A673 (cell line): ENCODE measurements around the gene OR2H2. TPM values are rescaled to one million over a fixed set of nuclear protein-coding genes. Genes with fewer than 3 reads are reported as not detected.
A peak's percentile ranks its signal among the peaks of the same experiment; 100 is the strongest.

Source experiments
- BruUV-seq: library from RNA; stranded (reverse); fragments of 400-500 nt; replicated peaks from 2 replicates; lab custom pipeline; 2021; lab: Mats Ljungman, UMichigan
- CTCF ChIA-PET: fragments of 300-600 bp; sonication (Branson Sonifier 250); formaldehyde crosslinking; loops from one replicate; lab custom pipeline; 2022; ENCODE audit warnings: antibody characterized with exemption; lab: Charles Lee
- POLR2A ChIA-PET: fragments of 300-600 bp; sonication (Branson Sonifier 250); formaldehyde crosslinking; loops from one replicate; lab custom pipeline; 2022; ENCODE audit warnings: antibody characterized with exemption; ENCODE audit not compliant: low non-redundant PET; lab: Charles Lee
- DNase-seq: peaks from one replicate; pipeline ENCODE4 v3.0.0-alpha.2; 2015; ENCODE audit warnings: low spot score
- H3K27ac ChIP-seq: fragments of 200-600 bp; sonication (generic); 2 replicates; pipeline ENCODE4 v1.5.1; 2016; ENCODE audit warnings: mixed run types, low read depth, mild to moderate bottlenecking, mixed read lengths, antibody characterized with exemption, low read length; ENCODE audit not compliant: poor library complexity, severe bottlenecking
- H3K27me3 ChIP-seq: fragments of 200-600 bp; sonication (generic); replicated peaks from 2 replicates; pipeline ENCODE4 v1.6.1; 2017; ENCODE audit warnings: mixed run types, low read depth, mild to moderate bottlenecking, mixed read lengths, antibody characterized with exemption, low read length; ENCODE audit not compliant: insufficient read depth, poor library complexity
- H3K36me3 ChIP-seq: fragments of 200-600 bp; sonication (generic); 2 replicates; pipeline ENCODE4 v1.6.1; 2016; ENCODE audit warnings: mixed run types, mild to moderate bottlenecking, mixed read lengths, antibody characterized with exemption, low read length; ENCODE audit not compliant: insufficient read depth, poor library complexity, severe bottlenecking
- H3K4me1 ChIP-seq: fragments of 200-600 bp; sonication (generic); 2 replicates; pipeline ENCODE4 v1.6.1; 2017; ENCODE audit warnings: mixed run types, mild to moderate bottlenecking, mixed read lengths, antibody characterized with exemption, low read length; ENCODE audit not compliant: insufficient read depth, poor library complexity, severe bottlenecking
- H3K4me3 ChIP-seq: fragments of 200-600 bp; sonication (generic); 2 replicates; pipeline ENCODE4 v1.5.1; 2016; ENCODE audit warnings: low read depth, mixed run types, mild to moderate bottlenecking, mixed read lengths, low read length; ENCODE audit not compliant: poor library complexity, severe bottlenecking
- H3K9me3 ChIP-seq: fragments of 200-600 bp; sonication (generic); 2 replicates; pipeline ENCODE4 v1.6.1; 2016; ENCODE audit warnings: mixed run types, low read depth, mild to moderate bottlenecking, mixed read lengths, antibody characterized with exemption, low read length; ENCODE audit not compliant: poor library complexity, severe bottlenecking
- EZH2 ChIP-seq: fragments of 200-600 bp; sonication (generic); IDR thresholded peaks from 2 replicates; pipeline ENCODE4 v1.6.1; 2017; ENCODE audit warnings: borderline replicate concordance, low read depth, mild to moderate bottlenecking, mixed read lengths, antibody characterized with exemption, low read length; ENCODE audit not compliant: poor library complexity, severe bottlenecking
- intact Hi-C: fragments of 100-400 bp; cut with micrococcal nuclease; formaldehyde crosslinking; loops from one replicate; pipeline ENCODE4 v1.10.0; 2022; ENCODE audit not compliant: unreplicated experiment
- total RNA-seq: library from RNA; stranded (reverse); gene quantifications from 2 replicates; pipeline ENCODE4 v1.2.3, GENCODE V29; 2021
- TF ChIP-seq, protein P1 (sequence below): fragments of 300-800, 200-600 bp; sonication (generic); conservative IDR thresholded peaks from 2 replicates; pipeline ENCODE4 v1.5.1; 2017; ENCODE audit warnings: low read depth, mild to moderate bottlenecking, antibody characterized with exemption, low read length, moderate library complexity, mixed read lengths

Gene OR2H2
- total RNA-seq, 1 experiment from 2014 or later: not detected

DNA sequence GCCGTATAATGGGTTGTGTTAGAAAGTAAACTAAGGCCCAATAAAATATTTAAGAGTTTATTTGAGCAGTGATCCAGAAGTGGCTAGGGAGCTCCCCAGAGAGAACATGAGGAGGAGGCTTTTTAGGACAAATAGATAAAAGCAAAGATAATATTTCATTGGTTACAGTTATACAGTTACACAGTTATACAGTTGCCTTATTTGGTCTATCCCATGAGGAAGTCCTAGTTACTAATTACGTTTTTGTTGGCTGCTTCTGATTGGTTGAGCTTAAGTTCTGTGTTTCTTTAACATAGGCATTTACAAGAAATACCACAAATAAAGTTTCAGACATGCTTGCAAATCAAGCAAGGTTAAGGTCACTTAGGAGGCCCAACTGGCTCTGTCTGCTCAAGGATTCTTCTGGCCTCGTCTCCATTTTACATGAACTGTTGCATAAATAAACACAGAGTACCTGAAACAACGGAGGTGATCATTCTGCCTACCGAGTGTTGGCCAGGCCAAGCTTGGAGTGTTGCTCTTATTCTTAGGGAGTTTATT lies 32.3 kb upstream of the OR2H2 start:
- Histone ChIP-seq H3K27me3 (peaks cover 97% of the 10 kb centered on the region), H3K4me3 (no peak overlapping the region)
- CTCF ChIA-PET: no interaction called here

DNA sequence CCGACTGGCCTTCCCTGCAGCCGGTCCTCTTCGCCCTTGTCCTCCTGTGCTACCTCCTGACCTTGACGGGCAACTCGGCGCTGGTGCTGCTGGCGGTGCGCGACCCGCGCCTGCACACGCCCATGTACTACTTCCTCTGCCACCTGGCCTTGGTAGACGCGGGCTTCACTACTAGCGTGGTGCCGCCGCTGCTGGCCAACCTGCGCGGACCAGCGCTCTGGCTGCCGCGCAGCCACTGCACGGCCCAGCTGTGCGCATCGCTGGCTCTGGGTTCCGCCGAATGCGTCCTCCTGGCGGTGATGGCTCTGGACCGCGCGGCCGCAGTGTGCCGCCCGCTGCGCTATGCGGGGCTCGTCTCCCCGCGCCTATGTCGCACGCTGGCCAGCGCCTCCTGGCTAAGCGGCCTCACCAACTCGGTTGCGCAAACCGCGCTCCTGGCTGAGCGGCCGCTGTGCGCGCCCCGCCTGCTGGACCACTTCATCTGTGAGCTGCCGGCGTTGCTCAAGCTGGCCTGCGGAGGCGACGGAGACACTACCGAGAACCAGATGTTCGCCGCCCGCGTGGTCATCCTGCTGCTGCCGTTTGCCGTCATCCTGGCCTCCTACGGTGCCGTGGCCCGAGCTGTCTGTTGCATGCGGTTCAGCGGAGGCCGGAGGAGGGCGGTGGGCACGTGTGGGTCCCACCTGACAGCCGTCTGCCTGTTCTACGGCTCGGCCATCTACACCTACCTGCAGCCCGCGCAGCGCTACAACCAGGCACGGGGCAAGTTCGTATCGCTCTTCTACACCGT lies 31.5 kb upstream of the OR2H2 start:
- intact Hi-C loops: no loop called here
- Histone ChIP-seq H3K36me3 (no peaks in the 10 kb centered on the region), H3K27me3 (peaks cover 91% of the 10 kb centered on the region), H3K27ac (no peak overlapping the region), H3K9me3 (no peaks in the 10 kb centered on the region), H3K4me1 (no peaks in the 10 kb centered on the region), H3K4me3 (peak overlapping the region; percentile 8)
- POLR2A ChIA-PET: no interaction called here
- peak; percentile 83 for TF ChIP-seq EZH2
- TF ChIP-seq, protein P1, sequence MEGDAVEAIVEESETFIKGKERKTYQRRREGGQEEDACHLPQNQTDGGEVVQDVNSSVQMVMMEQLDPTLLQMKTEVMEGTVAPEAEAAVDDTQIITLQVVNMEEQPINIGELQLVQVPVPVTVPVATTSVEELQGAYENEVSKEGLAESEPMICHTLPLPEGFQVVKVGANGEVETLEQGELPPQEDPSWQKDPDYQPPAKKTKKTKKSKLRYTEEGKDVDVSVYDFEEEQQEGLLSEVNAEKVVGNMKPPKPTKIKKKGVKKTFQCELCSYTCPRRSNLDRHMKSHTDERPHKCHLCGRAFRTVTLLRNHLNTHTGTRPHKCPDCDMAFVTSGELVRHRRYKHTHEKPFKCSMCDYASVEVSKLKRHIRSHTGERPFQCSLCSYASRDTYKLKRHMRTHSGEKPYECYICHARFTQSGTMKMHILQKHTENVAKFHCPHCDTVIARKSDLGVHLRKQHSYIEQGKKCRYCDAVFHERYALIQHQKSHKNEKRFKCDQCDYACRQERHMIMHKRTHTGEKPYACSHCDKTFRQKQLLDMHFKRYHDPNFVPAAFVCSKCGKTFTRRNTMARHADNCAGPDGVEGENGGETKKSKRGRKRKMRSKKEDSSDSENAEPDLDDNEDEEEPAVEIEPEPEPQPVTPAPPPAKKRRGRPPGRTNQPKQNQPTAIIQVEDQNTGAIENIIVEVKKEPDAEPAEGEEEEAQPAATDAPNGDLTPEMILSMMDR: no peak
- no TSS peak for BruUV-seq
- peak; percentile 23 for DNase-seq
- CTCF ChIA-PET: no interaction called here

More for the DNA sequence above, 32.3 kb upstream of the OR2H2 start:
- H3K36me3 ChIP-seq: no peaks in the 10 kb centered on the region
- no peaks in the 10 kb centered on the region for H3K9me3 ChIP-seq
- no TSS peak for BruUV-seq
- TF ChIP-seq, protein P1: no peak
- TF ChIP-seq EZH2: no peak
- DNase-seq: peak; percentile 64
- no peak overlapping the region for H3K27ac ChIP-seq
- intact Hi-C loops: no loop called here
- H3K4me1 ChIP-seq: no peaks in the 10 kb centered on the region
- POLR2A ChIA-PET: no interaction called here

DNA sequence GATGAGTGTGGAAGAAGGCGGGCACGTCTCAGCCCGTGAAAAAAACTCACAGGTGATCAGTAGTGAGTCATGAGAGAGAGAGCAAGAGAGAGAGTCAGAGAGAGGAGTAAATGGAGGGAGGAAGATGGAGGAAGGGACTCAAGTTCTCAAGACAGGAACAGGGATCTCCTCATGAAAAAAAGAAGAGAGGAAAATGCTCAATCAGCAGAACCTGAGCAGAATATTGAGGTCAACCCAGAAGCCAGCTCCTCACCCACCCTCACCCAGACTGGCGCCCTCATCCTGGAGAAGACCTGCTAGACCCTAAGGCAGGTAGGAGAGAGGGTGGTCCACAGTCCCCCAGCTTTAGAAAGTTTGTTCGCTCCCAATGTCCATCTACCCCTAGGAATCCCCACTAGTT lies 30.2 kb upstream of the OR2H2 start:
- no peak for TF ChIP-seq EZH2
- TF ChIP-seq, protein P1: no peak
- Histone ChIP-seq H3K4me1 (no peaks in the 10 kb centered on the region), H3K27me3 (peaks cover 86% of the 10 kb centered on the region), H3K36me3 (no peaks in the 10 kb centered on the region), H3K9me3 (no peaks in the 10 kb centered on the region), H3K4me3 (no peak overlapping the region), H3K27ac (no peak overlapping the region)
- POLR2A ChIA-PET: no interaction called here
- no peak for DNase-seq
- CTCF ChIA-PET: no interaction called here
- no TSS peak for BruUV-seq
- intact Hi-C loops: no loop called here
